ENCODE data around the gene HCFC1.
A peak's percentile ranks its signal among the peaks of the same experiment; 100 is the strongest.

The HCFC1 gene

DNA sequence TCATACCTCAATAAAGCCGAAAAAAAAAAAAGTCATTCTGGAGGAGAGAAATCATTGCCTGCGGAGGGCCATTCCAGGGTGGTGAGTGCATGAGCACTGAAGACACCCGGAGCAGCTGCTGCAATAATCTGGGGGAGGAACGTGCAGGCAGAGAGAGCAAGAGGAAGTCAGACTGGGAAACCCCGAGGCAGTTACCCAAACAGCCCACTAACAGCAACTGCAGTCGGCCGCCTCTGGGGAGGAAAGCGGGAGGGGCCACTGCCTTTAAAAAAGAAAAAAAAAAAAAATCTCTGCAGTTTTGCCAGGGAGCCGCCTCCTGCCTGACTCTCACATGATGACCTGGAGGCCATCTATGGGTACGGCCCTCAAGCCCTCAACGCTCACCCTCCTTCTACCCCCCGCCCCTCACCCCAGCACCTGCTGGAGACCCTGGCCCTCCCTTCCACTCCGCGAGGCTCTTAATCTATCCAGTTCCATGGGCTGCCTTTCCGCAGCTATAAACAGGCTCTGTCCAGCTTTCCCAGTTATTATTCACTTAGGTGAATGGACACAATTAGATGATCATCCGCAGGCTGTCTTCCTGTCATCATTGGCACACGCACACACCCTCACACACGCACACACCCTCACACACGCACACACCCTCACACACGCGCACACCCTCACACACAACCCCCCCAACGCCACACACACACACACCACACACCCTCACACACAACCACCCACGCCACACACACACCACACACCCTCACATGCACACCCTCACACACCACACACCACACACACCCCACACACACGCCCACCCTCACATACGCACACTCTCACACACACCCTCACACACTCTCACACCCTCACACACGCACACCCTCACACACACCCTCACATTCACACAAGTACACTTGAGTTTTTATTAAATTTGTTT is 70.5 kb downstream of the HCFC1 start:
- peak; percentile 53 for DNase-seq

DNA sequence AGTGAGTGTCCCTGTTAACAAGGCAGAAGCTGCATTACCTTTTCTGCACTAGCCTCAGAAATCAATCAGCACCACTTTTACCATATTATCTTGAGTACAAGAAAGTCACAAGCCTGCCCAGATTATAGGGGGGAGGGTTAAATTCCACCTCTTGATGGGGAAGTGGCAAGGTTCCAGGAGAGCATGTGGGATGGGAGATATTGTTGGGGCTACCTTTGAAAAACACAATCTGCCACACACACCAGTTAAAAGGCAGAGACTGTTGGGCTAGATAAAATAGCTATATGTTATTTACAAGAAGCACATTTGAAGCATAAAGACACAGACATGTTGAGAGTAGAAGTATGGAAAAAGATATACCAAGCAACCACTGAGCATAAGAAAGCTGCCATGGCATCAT is 73.7 kb downstream of the HCFC1 start:
- DNase-seq, result no peak

All from stimulated activated CD8-positive, alpha-beta memory T cell treated with anti-CD3 and anti-CD28 coated beads, Interleukin-4, amount 100 ng/mL, for 48 hours (primary cell).